Endothelial cell (in vitro differentiated cells): ENCODE results near the gene ARHGAP15. TPM values are rescaled to one million over a fixed set of nuclear protein-coding genes. Genes with fewer than 3 reads are reported as not detected.

Experiments
- DNase-seq: peaks from one replicate; pipeline ENCODE4 v3.0.0; 2021; ENCODE audit warnings: low spot score
- H3K27ac Mint-ChIP-seq: one replicate; pipeline ENCODE4 v1.8.0; 2021; ENCODE audit warnings: mixed read lengths, inconsistent platforms; ENCODE audit not compliant: unreplicated experiment
- H3K27me3 Mint-ChIP-seq: one replicate; pipeline ENCODE4 v1.8.0; 2021; ENCODE audit warnings: mild to moderate bottlenecking, moderate library complexity, mixed read lengths, inconsistent platforms; ENCODE audit not compliant: unreplicated experiment
- H3K36me3 Mint-ChIP-seq: one replicate; pipeline ENCODE4 v1.8.0; 2021; ENCODE audit warnings: mild to moderate bottlenecking, low read depth, mixed read lengths, inconsistent platforms; ENCODE audit not compliant: unreplicated experiment
- H3K4me1 Mint-ChIP-seq: one replicate; pipeline ENCODE4 v1.8.0; 2021; ENCODE audit warnings: mild to moderate bottlenecking, mixed read lengths, inconsistent platforms; ENCODE audit not compliant: unreplicated experiment
- H3K4me3 Mint-ChIP-seq: one replicate; pipeline ENCODE4 v1.8.0; 2021; ENCODE audit warnings: mild to moderate bottlenecking, mixed read lengths, inconsistent platforms; ENCODE audit not compliant: unreplicated experiment
- H3K9me3 Mint-ChIP-seq: one replicate; pipeline ENCODE4 v1.8.0; 2021; ENCODE audit warnings: mixed read lengths, inconsistent platforms; ENCODE audit not compliant: unreplicated experiment
- total RNA-seq: library from RNA; stranded (reverse); fragmentation: NEBNext Ultra II Directional; extraction: Animal tissue kit (Norgen Biotek cat#: 25700); gene quantifications from one replicate; pipeline ENCODE4 v1.2.1, GENCODE V29; 2021; ENCODE audit not compliant: unreplicated experiment
- TF ChIP-seq, protein P1 (sequence below): fragments of 200-600 bp; sonication (generic); IDR thresholded peaks from one replicate; pipeline ENCODE4 v1.5.0; 2021; ENCODE audit warnings: antibody characterized with exemption; ENCODE audit not compliant: unreplicated experiment

ARHGAP15 gene
- total RNA-seq, 1 donor from 2014 or later, result not detected

DNA sequence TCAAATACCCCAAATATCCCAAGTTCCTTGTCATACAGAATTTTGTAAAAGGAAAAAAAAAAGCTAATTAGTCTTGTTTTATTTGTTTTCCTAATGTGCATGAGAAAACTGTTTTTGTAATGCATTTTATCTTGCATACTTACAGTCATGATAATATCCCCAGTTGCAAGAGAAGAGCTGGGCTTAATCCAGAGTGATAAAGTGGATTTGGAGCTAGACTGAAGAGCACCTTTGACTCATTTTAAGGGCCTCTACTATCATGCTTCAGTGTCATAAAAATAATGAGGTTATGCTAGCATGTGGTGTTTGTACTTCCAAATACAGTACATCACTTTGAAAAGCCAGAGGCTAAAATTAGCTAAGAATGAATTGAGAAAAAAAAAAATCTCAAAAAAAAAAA is 26.4 kb downstream of the ARHGAP15 start:
- H3K27me3 Mint-ChIP-seq, result no peaks in the 10 kb centered on the region
- no peak overlapping the region for H3K4me3 Mint-ChIP-seq
- H3K4me1 Mint-ChIP-seq, result no peaks in the 10 kb centered on the region
- DNase-seq, result no peak
- H3K27ac Mint-ChIP-seq, result no peak overlapping the region
- no peaks in the 10 kb centered on the region for H3K36me3 Mint-ChIP-seq
- H3K9me3 Mint-ChIP-seq, result no peaks in the 10 kb centered on the region
- TF ChIP-seq, protein P1, sequence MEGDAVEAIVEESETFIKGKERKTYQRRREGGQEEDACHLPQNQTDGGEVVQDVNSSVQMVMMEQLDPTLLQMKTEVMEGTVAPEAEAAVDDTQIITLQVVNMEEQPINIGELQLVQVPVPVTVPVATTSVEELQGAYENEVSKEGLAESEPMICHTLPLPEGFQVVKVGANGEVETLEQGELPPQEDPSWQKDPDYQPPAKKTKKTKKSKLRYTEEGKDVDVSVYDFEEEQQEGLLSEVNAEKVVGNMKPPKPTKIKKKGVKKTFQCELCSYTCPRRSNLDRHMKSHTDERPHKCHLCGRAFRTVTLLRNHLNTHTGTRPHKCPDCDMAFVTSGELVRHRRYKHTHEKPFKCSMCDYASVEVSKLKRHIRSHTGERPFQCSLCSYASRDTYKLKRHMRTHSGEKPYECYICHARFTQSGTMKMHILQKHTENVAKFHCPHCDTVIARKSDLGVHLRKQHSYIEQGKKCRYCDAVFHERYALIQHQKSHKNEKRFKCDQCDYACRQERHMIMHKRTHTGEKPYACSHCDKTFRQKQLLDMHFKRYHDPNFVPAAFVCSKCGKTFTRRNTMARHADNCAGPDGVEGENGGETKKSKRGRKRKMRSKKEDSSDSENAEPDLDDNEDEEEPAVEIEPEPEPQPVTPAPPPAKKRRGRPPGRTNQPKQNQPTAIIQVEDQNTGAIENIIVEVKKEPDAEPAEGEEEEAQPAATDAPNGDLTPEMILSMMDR, result no peak

DNA sequence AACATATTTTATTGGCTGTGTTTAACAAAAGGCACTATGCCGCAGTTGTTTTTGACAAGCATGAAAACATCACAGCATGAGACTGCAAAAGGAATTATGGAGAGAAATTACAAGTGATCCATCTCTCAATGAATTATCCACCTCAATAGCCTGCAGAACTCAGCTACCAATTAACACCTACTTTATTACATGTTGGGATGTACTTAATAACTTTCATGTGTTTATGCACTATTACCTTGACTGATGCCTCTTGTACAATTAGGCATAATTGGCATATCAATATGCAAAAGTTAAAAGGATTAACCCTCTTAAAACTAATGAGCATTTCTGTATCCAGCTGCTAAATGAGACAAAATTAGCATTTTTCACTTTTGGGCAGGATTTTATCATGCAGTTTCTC is 27.8 kb downstream of the ARHGAP15 start:
- H3K4me1 Mint-ChIP-seq, result no peaks in the 10 kb centered on the region
- no peak overlapping the region for H3K27ac Mint-ChIP-seq
- H3K4me3 Mint-ChIP-seq, result no peak overlapping the region
- H3K27me3 Mint-ChIP-seq, result no peaks in the 10 kb centered on the region
- DNase-seq, result no peak
- TF ChIP-seq, protein P1, result no peak
- H3K36me3 Mint-ChIP-seq, result no peaks in the 10 kb centered on the region
- H3K9me3 Mint-ChIP-seq, result no peaks in the 10 kb centered on the region

DNA sequence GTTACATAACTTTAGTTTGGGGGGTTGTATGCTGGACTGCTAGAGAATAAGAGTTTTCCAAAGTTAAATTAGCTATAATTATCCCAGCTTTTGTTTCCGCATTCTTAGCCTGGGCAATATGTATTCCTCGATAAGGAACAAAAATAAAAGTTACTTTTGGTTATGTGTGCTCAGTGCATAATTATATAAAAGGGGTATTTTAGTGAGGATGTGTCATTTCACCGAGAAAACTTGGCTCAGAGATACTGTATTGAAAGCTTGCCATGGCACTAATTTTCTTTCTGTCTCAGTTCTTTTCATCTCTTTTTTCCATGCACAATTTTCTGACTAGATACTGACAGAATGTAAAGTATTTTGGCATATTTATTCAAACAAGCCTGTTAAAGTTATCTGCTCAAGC is 28.2 kb downstream of the ARHGAP15 start:
- H3K27ac Mint-ChIP-seq, result no peak overlapping the region
- no peaks in the 10 kb centered on the region for H3K4me1 Mint-ChIP-seq
- no peak for DNase-seq
- H3K9me3 Mint-ChIP-seq, result no peaks in the 10 kb centered on the region
- no peaks in the 10 kb centered on the region for H3K36me3 Mint-ChIP-seq
- H3K27me3 Mint-ChIP-seq, result no peaks in the 10 kb centered on the region
- no peak overlapping the region for H3K4me3 Mint-ChIP-seq
- TF ChIP-seq, protein P1, result no peak

DNA sequence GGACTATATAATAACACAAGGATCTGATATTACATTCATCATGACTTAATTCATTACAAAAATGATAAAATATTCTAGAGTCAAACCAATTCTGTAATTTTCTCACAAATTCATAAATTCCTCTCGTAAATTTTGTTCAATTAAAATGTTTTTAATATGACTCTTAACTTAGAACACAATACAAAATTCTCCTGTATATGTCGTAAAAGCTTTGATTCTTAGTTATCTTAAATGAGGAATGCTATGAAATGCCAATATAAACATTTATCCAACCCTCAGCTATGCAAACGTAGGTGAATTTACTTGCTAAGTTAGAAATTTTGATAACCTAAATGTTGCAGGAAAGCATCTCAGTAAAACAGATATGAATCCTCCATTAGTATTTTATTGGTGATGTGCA is 28.9 kb downstream of the ARHGAP15 start:
- H3K36me3 Mint-ChIP-seq, result no peaks in the 10 kb centered on the region
- H3K4me1 Mint-ChIP-seq, result no peaks in the 10 kb centered on the region
- DNase-seq, result no peak
- H3K27me3 Mint-ChIP-seq, result no peaks in the 10 kb centered on the region
- TF ChIP-seq, protein P1, result no peak
- H3K4me3 Mint-ChIP-seq, result no peak overlapping the region
- H3K9me3 Mint-ChIP-seq, result no peaks in the 10 kb centered on the region
- H3K27ac Mint-ChIP-seq, result no peak overlapping the region

DNA sequence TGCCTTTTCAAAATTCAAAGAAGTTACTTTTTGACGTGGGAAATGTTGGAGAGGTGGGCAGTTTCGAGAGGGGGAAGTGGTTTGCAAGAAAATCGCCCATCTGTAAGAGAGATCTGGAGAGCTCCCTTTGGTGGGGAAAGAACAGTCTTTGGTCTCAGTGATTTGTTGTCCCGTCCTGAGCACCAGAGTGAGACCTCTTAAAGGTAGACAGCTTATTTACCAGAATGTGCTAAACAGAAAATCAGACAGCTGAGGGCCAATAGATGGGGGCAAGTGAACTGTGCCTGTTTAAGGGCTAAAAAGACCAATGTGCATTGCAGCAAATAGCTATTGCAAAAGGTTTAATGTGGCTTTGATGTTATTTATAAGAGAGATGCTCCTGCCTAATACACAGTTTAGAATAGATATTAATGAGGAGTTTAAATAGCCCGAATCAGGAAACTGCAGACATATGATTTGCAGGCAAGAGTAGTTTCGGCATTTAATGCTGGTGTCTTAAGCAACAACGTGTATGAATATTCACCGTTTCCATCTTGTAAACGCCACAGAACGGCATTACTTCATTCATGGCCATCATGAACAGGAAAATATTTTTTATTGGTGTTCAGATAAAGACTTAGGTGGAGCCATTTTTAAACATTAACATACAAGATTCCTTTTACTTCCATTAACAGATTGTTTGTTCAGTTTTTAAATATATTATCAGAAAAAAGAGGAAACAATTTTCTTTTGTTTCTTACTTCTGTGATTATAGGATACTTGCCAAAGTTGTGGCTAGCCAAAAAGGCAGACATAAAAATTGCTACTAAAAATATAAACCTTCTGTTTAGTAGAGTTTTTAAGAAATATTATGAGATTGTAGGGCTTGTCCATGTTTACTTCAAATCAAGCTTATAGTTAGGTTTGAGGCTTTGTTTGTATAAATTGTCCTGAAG is 29.6 kb downstream of the ARHGAP15 start:
- no peaks in the 10 kb centered on the region for H3K27me3 Mint-ChIP-seq
- no peak for DNase-seq
- H3K4me3 Mint-ChIP-seq, result no peak overlapping the region
- no peaks in the 10 kb centered on the region for H3K4me1 Mint-ChIP-seq
- TF ChIP-seq, protein P1, result no peak
- H3K9me3 Mint-ChIP-seq, result no peaks in the 10 kb centered on the region
- no peak overlapping the region for H3K27ac Mint-ChIP-seq
- H3K36me3 Mint-ChIP-seq, result no peaks in the 10 kb centered on the region
